Stimulated activated CD8-positive, alpha-beta memory T cell treated with anti-CD3 and anti-CD28 coated beads, Interleukin-7, amount 100 ng/mL, for 4 hours (primary cell): ENCODE data around the gene MATCAP1.

Experiments
- DNase-seq, 2 donors: peaks; one replicate each; pipeline ENCODE4 v3.0.0-alpha.2; 2020; ENCODE audit warnings: low read depth in 2 of 2

Gene MATCAP1

DNA sequence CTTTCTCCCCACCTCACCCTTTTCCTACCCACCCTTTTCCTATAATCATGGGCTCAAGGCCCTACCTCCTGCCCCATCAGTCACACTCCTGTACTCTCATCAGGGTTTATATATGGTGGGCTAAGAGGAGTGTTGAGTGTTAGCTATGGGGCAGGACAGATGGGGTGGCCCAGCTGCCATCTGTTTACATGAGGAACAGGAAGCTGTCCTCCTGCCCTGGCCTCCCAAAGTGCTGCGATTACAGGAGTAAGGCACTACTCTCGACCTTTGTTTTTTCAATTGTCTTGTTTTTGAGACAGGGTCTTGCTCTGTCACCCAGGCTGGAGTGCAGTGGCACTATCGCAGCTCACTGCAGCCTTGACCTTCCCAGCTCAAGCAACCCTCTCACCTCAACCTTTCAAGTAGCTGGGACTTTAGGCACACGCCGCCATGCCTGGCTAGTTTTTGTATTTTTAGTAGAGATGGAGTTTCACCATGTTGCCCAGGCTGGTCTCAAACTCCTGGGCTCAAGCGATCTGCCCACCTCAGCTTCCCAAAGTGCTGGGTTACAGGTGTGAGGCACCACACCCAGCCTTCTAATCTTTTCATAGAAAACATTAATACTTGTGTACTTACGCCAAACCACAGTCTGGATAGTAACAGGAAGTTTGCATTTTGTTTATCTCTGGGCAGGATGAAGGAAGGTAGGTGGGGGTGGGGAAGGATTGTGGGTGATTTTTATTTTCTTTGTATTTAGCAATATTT lies 25.7 kb downstream of the MATCAP1 start:
- no peak for DNase-seq

DNA sequence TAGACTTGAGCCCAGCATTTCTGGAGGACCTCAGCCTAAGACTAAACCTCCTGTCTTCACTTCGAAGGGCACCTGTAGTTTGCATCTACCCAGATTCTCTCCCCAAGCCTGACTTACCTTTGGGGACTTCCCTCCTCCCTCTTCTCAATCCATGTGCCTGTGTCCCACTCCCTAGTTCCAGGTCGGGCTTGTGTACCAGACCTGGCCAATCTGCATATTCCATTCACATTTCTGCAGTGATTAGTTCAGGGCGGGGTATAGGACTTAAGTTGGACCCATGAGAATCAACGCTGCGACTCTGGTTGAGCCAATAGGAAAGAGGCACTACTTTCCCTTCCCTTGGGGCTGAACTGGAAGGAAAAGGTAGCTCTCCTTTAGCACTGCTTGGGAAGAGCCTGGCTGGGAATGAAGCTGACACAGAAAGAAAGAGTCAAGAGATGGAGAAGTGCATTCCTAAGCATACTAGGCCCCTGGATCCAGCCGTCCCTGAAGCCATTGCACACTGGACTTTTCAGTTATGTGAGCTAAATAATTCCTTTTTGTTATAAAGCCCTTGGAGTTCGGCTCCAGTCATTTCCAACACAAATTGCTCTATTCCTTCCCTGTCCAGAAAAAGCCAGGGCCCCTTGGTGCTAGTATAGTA lies 26.5 kb downstream of the MATCAP1 start:
- no peak for DNase-seq

DNA sequence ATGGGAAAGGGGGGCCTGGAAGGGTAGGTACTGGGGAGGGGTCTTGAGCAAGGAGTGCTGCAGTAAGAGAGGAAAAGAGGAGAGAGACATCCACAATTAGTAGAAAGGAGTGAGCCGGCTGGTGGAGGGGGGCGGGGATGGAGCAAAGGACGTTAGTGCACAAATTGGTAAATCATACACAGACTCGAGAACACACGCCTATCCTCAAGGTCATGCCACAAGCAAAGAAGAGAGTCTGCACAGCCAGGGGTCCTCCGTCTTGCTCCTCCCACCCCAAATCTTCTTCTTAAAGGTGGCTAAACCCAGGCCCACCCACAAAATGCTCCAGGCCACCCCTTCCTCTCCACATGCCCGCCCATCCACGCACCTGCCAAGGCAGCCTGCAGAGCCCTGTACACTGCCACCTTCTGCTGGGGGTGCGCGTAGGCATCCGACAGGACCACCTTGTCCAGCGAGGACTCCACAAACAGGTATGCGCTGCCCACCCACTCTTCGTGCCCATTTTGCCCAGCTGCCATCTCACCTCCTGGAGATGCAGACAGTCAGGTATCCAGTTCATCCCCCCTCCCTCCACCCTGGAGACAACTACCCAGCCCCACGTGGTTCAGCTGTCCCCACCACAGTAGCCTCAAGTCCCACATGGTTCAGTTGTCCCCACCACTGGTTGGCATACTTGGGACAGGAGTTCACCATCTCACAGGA lies 27.5 kb downstream of the MATCAP1 start:
- no peak for DNase-seq

GRCh38 chr16:67155295-67156142 lies 28.2 kb downstream of the MATCAP1 start:
- peak; percentile 43 to 67 for DNase-seq

- DNase-seq = no peak
Measured at GRCh38 chr16:67154578-67155294, 29.0 kb downstream of the MATCAP1 start.

DNA sequence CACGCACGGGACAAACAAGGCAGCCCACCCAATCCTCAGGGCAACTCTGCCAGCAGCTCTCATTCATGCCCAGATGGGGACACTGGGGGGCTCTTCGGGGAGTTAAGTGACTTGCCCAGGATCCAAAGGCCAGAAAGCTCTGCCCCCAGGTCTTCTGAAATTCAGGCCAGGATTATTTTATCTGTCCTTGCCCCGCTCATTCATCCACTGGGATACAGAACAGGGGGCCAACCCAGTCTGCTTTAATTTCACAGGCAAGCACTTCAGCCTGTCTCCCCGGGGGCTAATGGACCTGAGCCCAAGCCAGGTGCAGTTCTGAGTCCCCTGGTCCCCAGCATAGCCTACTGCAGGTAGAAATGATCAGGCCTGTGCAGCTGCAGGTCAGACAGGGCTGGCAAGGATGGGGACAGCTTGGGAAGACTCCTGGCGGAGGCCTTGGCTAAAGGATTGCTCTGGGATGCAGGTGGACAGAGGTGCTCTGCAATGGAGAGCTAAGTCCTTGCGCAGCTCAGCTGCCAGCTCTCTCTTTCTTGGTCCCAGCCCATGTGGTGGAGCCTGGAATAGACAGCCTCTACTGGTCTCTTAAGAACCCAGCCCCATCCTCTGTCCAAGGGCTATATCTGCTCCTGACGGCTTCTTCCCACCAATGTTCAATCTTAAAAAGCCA lies 32.2 kb downstream of the MATCAP1 start:
- DNase-seq = no peak

- DNase-seq = no peak
Measured at GRCh38 chr16:67150833-67151396, 32.8 kb downstream of the MATCAP1 start, which contains the start of gene B3GNT9. Gene B3GNT9 (minus strand): TSS chr16:67150998. CDS start chr16:67150485, 513 bp downstream.

- peak; percentile 34 to 66 for DNase-seq
Measured at GRCh38 chr16:67150047-67150832, 33.5 kb downstream of the MATCAP1 start.

GRCh38 chr16:67149276-67150046 lies 34.3 kb downstream of the MATCAP1 start:
- no peak for DNase-seq

- no peak for DNase-seq
Measured at GRCh38 chr16:67148656-67149275, 35.0 kb downstream of the MATCAP1 start.

- DNase-seq = no peak
Measured at GRCh38 chr16:67148221-67148620, 35.5 kb downstream of the MATCAP1 start.

- DNase-seq = no peak
Measured at GRCh38 chr16:67147437-67148140, 36.2 kb downstream of the MATCAP1 start.

DNA sequence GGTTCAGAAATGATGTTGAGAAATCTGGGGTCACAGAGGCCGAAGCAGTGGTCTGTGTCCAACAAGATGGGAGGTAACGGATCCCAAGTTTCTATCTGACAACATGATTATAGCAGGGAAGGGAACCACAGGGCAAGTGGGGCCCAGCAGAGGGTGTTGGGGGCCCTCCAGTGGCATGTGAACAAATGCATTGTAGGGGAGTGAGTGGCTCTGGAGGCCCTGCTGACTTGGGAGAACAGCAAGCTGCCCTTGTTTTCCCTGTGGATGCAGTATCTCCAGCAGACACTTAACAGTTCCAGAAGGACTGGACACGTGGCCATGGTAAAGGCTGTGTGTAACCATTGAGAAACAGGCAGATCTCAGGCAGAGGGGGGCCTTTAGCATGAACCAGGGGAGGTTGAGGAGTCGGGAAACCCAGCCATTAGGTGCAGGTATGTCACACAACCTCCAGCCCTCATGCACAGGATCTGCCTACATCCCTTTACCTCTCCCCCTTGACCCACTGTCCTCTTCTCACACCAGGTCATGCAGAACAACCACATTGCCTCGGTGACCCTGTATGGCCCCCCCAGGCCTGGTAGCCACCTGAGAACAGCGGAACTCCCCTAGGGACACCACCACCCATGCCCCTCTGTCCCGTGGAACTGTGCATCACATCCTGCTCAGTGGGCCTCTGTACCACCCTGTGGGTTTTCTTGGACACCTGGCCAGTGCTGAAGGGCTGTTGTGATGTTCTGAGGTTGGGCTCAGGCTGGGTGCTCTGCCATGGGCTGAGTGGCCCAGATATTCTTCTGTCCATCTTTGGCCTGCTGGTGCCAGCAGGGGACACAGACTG lies 37.0 kb downstream of the MATCAP1 start:
- DNase-seq = no peak

GRCh38 chr16:67145746-67146145 lies 38.0 kb downstream of the MATCAP1 start:
- DNase-seq = no peak

DNA sequence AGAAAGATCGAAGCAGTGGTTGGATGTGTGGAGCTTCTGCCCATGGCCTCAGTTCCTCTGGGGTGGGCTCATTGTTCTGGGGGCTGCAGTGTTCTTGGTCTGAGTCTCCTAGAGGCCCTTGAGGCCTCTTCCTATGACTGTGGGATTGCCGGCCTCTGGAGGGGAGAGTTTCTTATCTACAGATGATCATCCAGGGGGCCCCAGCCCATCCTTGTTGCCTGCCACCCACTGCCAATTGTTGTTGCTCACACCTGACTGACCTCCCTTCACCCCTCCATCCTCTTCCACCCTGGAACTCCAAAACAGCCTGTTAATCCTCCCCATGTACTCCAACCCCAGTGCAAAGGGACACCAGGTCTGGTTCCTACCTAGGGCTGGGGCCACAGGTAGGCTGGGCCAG lies 38.8 kb downstream of the MATCAP1 start:
- no peak for DNase-seq

DNA sequence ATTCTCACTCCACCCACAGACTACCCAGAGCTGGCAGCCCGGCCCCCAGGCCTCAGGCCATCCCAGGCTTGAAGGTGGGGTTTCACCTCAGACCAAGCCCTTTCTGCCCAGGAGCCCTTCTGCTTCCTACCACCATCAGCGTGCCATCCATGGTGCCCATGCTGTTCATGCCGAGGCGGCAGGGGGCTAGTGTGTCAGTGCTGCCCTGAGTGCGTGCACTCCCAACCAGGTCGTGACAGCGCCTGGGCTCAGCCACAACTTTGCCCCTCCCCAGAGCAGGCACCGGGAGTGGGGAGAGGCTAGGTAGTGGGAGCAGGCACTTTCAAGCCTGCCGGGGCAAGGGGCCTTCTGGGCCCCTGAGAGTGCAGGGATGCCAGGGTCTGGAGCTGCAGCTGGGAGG lies 41.4 kb downstream of the MATCAP1 start:
- DNase-seq = no peak

DNA sequence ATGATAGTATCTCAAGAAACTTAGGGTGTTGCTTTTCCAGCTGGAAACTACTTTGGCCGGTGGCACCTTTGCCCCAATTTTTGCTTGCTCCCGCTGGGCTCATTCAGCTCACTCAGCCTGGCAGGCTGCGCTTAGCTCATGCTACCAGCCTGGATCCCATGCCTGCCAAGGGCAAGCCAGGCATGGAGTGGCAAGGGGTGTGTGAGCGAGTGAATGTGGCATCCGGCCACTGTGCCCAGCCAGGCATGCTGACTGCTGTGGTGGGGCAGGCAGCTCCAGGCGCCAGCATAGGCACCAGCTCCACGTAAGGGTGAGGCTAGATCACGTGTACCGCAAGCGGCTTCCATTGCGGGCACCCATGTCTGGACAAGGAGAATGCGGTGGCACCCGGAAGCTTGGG lies 42.4 kb downstream of the MATCAP1 start:
- no peak for DNase-seq
